COLO829 (cell line): Measurements from ENCODE around the gene TMEM9.

Experiments used
- DNase-seq: peaks from one replicate; pipeline ENCODE4 v3.0.0; 2012; ENCODE audit warnings: low spot score

The TMEM9 gene

DNA sequence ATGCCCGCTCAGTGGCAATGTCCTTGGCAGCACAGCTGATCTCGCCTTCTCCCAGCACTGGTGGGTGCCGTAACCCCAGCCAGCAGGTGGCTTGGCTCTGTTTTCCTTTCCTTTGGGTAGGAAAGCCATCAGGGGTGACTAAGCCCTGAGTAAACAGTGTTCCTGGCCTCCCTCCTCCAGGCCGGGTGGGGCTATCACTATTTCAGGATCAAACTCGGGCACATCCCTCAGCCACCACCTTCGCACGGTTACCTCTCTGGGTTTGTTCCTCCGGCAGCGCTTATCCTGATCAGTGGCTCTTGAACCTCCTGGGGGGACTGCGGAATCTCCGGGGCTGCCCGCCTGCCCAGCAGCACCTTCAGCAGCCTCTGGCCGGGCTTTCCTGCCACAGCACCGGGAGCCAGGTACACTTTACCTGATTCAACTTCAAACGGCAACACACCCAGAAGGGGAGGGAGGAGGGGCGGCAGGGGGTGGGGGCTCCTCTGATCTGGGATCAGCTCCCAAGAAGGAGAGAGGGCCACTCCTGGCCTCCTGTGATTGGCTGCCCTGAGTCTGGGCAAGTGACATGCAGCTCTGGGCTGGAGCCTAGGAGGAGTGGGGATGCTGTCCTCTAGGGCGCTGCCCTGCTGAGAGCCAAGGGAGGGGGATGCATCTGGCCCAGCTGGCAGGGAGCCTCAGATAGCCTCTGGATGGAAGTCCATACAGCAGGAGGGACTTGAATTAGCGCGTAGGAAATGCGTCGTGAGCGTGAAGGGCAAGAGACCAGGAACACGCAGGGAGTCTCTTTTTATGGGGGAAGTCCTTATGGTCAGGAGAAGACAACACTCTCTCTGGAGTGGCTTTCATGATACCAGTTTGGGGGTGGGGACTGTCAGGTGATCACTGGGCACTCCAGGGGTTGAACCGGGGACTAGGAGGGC is 27.2 kb downstream of the TMEM9 start, which contains the start of gene ASCL5:
ASCL5 (minus strand) TSS at position 353 of the 923 bp plus-strand sequence. CDS start 11,812 bp downstream, outside the sequence.
- DNase-seq, result no peak

DNA sequence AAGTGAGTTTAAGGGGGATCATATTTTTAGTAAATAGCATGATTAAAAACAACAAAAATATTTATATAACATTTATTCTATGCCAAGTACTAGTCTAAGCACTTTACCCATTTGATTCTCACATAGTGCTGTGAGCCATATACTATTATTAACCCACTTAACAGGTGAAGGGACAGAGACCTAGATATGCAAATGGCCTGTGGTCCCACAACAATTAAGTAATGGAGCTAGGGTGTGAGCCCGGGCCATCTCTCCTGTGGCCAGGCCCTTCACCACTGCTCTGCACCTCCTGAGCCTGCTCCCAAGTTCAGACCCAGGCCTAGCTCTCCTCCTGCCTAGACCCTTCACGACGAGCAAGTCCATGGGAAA is 27.8 kb downstream of the TMEM9 start:
- DNase-seq, result no peak

DNA sequence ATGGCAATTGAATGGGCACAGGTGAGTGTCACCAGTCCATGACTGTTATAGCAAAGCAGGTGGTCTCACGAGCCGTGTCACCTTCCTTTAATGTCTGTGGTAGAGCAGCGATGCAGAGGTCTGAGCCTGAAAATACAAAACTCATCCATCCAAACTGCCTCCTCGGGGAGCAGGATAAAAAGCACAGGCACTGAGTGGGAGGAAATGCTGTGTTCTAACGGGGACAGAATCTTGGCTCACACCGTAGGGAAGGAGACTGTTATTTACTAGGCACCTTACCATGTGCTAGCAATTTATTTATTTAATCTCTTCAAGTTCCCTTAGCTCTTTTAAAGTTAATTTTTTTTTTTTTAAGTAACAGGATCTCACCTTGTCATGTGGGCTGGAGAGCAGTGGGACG is 28.5 kb downstream of the TMEM9 start:
- no peak for DNase-seq

DNA sequence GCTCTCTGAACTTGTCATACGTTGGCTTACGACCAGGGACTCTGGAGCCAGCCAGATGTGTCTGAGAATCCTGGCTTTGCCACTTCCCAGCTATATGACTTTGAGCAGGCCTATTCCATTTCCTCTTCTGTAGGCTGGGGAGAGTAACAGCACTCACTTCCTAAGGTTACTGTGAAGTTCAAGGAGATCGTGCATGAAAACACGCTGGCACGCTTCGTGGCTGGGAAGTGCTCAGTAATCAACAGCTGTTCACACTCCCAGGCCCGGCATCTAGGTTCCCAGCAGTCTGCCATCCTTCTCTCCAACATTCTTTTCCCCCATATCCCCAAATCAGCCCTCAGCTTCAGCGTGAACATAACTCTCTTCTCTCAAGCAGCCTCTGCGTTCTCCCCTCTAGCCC is 29.3 kb downstream of the TMEM9 start:
- no peak for DNase-seq

DNA sequence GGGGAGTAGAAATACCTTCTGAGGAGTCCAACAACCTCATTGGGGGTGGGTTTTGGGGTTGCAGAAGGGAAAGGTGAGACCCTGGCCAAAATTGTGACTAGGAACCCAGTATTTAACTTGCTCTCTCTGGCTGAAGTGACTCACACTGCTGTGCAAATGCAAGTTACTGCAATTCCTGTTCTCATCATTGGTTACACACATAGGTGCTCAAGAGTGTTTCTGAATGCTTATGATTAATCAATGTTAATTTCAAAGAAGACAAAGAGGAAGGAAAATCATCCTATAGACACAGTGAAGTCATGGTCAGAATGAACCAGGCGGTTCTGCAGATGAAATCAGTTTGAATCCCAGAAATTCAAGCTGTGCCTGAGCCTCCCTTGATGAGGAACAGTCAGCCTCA is 30.4 kb downstream of the TMEM9 start:
- no peak for DNase-seq

DNA sequence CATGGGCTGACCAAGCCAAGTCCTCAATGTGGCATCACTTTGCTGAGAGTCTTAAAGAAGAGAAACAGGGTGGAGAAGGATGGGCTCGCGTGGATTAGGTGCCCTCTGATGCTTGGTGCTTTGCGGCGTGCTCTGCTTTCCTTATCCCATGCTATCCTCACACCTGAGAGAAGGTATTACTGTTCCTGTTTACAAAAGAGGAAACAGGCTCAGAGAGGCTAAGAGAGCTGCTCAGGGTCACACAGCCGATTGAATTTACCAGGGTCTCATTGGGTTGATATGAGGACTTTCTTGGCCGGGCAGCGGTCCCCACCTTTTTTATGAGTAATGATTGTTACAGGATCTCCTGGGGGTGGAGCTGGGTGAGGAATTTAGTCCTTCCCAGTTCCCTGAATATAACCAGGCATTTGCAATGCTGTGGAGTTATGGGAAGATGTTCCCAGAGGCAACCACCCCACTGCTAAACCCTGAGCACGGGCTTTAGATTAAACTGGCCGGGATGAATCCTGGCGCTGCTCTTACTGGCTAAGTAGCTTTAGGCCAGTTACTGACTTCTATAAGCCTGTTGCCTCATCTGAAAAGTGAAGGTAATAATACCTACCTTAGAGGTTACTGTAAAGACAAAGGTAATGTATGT is 31.8 kb downstream of the TMEM9 start:
- no peak for DNase-seq

DNA sequence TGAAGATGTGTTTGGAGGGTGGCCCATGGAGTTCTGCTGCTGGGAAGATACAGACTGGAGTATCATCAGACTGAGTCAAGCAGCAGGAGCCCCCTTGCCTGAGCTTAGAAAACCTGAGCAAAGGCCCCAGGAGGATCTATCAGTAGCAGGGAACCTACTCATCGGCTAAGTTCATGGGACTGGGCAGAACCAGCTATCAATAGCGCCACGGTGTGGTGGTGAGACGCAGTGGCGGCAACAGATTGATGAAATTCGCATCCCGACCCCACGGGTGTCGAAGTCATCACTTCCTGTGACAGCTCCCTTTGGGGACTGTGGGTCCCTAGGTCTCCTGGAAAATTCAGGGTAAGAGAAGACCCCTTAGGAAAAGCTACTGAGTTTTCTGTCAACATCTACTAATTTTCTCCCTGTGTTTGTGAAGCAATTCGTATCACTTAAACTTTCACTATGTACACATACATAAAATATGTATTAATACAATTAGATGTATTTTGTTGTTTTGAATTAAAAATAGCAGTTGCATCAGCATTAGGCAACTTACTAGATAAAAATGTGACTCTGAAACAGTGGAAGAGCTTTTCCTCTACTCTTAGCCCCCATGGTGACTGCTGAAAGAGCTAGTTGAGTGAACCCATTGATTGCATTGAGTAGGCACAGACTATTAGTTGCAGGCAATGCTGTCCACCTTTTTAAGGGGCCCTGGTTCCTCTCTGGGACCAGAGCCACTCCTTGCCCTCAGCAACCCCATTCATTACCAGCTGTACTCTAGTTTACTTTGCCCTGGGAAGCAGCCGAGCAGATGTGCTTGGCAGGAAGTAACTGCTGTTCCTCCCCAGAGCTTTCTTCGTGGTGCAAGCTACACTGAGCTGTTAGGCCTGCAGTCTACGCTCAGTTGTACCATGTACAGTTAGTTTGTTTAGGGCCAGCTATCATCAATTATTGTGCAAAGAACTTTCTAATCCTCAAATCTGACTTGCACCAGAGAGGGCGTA is 34.8 kb downstream of the TMEM9 start:
- peak; percentile 69 for DNase-seq

DNA sequence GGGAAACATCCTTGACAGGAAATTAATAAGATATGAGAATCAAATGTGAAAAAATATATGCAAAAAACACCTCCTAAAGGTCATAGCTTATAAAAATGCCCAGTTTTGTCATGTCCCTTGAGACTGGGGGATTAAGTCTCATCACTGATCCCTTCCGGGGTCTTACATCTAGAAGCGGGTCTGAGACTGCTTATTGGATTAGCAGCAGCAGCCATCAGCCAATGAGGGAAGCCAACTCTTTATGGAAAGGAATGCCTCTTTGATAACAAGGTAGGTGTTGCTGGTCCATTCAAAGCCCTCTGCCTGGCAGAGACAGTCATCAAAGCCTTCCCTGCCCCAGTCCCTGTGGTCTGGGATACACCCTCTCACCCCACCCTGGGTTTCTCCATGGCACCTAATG is 38.2 kb downstream of the TMEM9 start:
- no peak for DNase-seq

DNA sequence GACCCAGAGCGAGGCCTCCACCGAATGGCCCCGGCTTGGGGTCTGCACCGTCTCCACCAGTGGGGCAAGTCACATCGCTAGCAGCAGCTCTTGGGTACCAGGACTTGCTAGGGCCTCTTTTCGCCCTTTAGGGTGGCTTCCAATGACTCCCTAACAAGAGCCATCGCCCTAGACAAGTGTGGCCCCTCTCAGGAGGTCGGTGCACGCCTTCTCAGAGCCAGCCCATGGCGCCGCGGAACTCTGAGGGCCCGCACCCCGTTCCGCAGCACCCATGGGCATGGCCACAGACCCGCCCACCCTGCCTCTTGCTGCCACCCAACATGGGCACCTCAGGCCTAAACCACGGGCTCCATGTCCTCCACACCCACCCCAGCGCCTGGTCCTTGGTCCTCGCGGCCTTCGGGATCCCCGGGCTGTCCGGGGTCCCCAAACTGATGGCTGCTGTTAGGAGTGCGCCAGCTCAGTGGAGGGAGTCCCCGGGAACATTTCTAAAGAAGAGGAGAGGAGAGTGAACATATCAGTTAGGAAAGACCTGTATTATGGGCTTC is 38.8 kb downstream of the TMEM9 start:
- no peak for DNase-seq

DNA sequence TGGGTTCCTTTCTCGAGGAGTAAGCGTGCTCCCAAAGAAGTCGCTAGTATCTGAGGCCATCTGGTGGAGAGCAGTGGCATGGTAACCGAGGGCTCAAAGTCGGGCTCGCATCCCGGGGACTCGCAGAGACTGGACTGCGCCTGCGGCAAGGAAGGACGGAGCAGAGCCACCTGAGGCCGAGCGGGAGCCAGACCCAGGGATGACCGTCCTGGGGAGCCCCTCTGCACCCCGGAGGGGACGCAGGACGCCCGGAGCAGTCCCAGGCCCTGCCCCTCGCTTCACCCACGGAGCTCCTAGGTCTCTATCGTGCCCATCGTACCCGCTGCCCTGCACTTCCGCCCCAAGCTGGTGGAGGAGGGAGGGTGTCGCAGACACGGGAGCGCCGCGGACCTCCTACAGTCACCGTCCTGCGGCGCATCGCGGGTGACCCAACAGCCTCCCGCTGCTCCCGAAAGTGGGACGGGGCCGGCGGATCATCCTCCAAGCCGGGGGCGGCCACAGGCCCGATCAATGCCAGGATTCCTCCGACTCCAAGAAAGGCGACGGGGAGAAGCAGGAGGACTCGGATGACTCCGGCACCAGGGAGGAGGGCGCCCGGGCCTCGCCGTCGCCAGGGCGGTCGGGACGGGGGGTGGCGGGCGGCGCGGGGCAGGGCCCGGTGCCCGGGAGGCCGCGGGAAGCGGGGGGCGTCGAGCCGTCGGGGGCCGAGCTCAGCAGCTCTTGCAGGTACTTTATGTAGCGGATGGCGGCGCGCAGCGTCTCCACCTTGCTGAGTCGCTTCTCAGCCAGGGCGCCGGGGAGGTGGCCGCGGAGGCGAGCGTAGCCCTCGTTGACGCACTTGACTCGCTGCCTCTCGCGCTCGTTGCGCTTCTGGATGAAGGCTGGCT is 39.8 kb downstream of the TMEM9 start:
- DNase-seq, result peak; percentile 96

DNA sequence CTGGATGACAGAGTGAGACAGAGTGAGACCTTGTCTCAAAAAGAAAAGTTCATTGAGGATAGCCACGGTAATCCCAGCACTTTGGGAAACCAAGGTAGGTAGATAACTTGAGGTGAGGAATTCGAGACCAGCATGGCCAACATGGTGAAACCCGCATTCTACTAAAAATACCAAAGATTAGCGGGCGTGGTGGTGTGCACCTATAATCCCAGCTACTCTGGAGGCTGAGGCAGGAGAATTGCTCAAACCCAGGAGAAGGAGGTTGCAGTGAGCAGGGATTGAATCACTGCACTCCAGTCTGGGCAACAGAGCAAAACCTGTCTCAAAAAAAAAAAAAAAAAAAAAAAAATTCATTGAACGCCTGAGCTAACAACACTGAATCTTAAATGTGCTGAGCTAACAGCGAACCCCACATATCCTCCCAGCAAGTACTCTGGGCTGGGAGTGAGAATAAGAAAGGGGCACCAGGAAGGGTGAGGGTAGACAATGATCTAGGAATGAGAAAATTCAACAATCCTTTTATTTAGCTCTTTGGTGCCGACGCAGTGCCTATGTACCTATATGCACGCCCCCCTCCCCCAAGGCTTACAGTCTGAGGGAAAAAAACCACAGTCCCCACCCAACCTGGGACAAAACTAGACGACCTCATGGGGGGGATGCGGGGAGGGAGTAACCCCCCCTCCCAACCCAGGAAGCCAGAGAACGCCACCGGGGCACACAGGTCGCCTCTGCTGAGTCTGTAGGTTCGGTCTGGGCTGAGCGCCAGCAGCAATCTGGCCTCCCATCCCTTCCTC is 40.6 kb downstream of the TMEM9 start:
- no peak for DNase-seq

DNA sequence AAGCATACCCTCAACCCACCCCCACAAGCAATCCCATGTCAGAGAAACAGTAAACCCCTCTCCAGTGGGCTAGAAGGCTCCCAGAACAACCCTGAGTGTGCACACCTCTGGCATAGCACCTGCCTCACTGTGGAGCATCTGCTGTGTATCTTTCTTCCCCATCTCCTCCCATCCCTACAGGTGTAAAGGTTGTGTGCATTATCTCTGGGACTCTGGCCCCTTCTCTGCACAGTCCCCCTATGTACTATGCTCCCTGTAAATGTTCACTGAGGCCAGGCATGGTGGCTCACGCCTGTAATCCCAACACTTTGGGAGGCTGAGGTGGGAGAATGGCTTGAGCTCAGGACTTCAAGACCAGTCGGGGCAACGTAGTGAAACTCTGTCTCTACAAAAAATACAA is 41.3 kb downstream of the TMEM9 start:
- no peak for DNase-seq

DNA sequence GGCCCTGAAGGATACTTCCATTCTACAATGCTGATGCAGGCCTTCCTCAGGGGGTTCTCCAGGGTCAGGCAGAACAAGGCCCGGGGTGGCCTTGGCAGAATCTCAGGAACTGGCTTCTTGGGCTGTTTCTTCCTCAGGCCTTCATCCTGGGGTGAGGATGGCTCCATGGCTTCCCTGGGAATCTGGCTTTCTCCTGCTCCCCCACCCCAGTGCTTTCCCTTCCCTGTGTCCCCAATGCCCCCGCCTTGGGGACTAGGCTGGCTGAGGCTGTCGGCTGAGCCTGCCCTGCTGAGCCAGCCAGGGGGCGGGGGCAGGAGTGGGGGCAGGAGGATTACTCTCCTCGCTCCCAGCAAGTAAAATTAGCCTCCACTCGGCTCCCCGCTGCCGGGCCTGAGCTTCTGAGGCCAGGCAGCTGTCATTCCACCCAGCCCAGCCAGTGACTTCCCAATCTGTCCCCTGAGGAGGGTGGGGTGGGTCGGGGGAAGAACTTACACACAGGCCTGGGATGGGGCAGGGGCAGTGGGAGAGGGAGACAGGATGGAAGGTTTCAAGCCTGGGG is 42.0 kb downstream of the TMEM9 start, which contains the start of gene CACNA1S:
CACNA1S (minus strand) TSS at position 254 of the 559 bp plus-strand sequence; CDS start at position 167, 87 bp downstream.
- DNase-seq, result no peak

DNA sequence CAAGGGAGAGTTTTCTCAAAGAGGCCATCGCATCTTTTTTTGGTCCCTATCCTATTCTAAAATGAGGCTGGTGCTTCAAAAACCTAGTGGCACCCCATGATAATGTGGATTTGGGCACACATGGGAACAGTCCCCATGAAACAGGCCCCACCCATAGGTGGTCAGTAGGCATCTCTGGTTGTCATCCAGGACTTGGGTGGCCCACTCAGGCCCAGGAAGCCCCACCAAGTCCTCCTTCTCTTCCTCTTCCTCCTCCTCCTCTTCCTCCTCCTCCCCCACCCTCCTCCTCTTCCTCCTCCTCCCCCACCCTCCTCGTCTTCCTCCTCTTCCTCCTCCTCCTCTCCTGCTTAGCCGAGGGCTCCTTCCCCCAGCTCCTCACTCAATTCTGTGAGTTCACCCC is 42.6 kb downstream of the TMEM9 start:
- DNase-seq, result no peak

DNA sequence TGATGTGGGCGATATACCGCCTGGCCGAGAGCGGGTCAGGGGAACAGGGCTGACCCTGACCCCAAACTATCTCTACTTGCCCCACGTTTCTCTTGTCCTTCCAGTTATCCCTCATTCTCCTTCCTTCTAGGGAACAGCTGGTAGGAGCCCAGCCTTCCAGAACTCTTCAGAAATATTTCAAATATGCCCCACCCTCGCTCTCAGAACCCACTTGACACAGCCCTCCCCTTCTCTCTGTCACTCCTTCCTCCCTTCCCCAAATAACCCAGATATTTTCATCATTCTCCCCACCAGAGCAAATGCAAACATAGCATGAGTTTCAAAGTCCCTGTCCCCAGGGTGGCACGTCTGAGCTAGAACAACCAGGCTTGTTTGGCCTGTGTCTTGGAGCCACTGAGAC is 43.1 kb downstream of the TMEM9 start:
- DNase-seq, result no peak

DNA sequence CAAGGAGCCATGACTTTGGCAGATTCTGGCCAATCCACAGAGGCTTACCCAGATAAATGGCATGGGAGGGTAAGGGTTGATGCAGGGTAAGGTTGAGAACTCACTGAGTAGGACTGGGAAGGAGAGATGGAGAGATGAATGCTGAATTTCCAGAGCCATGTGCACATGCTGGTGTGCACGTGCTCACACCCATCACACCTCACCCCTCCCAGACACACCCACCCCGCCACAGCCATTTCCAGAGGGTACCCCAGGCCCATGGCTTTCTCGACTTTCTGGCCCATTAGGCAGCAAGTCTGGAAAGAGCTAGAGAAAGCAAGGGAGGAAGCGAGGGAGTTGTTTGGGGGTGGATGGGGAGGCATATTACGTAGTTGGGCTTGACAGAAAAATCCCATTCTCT is 43.7 kb downstream of the TMEM9 start:
- no peak for DNase-seq

DNA sequence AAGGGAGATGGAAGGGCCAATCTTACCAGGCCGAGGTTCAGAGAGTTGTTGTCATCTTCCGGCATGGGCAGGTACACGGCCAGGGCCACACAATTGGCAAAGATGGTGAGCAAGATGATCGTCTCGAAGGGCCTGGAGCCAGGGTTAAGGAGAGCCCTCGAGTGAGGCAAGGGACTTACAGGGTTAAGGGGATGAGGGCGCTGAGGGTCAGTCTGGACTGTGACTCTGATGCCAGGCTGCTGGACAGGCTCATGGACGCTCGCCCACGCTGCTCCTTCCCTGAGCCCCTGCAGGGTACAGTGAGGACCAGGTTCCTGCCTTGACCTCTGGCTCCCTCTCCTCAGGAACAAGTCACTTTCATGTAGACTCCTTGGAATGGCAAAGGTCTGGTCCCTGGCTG is 44.1 kb downstream of the TMEM9 start:
- DNase-seq, result no peak

DNA sequence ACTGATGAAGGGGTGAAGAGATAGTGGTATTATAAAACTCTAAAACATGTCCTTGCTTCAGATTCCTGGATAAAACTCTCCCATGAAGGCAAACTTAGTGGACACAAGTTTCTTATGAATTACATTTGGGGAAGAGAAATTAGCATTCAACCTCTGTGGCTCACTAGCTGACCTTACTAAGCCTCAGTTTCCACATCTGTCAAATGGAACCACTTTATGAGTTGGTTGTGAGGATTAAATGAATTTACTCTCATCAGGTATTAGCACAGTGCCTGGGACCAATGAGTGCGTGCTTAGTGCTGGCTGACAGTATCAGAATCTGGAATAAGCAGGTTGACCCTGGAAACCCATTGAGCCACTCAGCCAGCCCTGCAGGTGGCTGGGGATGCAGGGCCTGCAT is 44.6 kb downstream of the TMEM9 start:
- no peak for DNase-seq

DNA sequence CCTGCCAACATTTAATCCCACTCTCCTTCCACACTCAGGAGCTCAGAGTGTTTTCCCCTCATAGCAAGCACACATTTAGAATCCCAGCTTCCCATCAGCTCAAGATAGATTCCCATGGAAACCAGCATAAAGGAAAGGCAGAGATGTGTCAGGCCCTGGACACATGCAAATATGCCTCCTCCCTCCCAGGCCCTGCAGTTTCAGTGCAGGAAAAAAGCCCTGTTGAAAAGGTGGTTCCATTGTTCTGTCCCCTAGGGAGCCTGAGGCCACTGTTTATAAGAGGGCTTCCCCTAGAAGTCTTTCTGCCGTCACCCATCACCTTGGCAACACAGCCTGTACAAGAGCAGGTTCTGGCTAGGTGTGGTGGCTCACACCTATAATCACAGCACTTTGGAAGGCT is 45.7 kb downstream of the TMEM9 start:
- no peak for DNase-seq

DNA sequence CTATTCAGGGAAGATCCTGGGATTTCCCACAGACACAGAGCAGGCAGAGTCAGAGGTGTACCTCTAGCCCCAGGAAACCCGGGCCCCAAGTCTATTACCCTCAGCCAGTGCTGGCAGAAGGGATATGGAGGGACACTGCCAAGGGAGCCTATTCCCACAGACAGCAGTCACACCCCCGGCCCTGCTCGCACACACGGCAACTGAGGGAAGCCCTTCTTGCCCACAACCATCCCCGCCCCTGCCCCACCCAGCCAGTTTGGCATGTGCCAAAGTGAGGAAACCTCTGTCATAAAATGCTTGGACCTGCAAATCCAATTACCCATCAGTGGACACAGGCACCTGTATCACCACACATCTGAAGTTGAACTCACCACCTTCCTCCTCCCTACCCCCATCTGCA is 48.6 kb downstream of the TMEM9 start:
- DNase-seq, result no peak
